Non-pigmented ciliary epithelial cell (primary cell): Measurements from ENCODE around the gene GMDS.

Experiments used
- DNase-seq: peaks from one replicate; pipeline ENCODE4 v3.0.0-alpha.2; 2010; ENCODE audit warnings: low read depth

Gene GMDS

DNA sequence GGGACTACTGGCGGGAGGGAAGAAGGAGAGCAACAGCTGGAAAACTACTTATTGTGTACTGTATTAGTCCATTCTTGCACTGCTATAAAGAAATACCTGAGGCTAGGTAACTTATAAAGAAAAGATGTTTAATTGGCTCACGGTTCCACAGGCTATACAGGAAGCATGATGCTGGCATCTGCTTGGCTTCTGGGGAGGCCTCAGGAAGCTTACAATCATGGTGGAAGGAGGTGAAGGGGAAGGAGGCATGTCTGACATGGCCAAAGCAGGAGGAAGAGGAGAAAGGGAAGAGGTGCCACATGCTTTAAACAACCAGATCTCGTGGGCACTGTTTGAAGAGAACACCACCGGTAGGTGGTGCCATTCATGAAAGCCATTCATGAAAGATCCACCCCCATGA is 67.3 kb downstream of the GMDS start:
- no peak for DNase-seq

DNA sequence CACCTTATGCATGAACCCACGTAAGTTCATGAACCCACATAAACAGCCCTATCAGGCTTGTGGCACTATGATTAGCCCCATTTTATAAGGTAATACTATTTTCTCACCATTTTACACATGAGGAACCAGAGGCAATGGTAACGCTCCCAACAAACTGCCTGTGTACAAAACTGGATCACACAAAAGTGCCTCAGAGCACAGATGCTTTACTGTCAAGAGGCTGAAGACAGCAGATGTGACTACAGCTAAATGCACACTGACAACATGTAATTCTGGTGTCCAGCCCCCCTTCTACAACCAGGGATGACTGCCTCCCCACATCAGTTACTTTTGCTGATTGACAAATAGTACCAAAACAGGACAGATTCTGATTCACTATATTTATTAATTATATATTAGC is 69.6 kb downstream of the GMDS start:
- no peak for DNase-seq

GRCh38 chr6:2173203-2173961 is 72.0 kb downstream of the GMDS start:
- no peak for DNase-seq

- no peak for DNase-seq
Observed at GRCh38 chr6:2171728-2172127, 73.7 kb downstream of the GMDS start.

GRCh38 chr6:2168480-2168879 is 76.9 kb downstream of the GMDS start:
- no peak for DNase-seq

DNA sequence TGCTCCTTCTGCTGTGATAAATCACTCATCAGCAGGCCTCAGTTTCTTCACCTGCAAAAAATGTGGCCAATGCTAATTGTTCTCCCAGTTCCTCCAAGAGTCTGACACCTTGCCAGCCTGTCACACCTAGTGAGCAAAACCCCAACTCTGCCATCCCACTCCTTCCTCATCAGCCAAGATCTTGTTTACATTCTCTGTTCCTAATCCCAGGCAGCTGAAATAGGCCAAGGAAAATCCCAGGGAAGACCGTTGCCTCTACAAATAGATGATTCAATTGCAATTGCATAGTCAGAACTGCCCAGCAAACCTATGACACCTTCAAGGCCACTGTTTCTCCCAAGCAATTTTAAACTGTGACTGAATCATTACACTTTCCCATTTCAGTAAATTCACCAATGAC is 78.7 kb downstream of the GMDS start:
- no peak for DNase-seq

- DNase-seq, result no peak
Observed at GRCh38 chr6:2165286-2165685, 80.1 kb downstream of the GMDS start.

DNA sequence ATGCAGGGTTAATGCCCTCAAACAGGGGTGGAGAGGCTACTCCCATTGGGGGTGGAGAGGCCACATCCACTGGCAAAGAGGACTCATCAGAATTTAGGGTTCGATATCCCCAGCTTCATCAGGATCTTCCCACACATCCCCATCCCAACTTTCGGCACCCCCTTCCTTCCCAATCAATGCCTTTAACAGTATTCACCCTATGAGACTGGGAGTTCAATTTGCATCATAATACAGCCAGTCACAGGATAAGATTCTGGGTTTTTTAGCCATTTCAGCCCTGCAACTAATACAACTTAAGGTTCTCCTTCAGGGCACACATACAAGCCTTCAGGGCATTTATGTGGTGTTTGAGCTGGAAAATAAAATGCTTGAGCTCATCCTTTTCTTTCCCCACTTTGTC is 80.9 kb downstream of the GMDS start:
- DNase-seq, result no peak

- no peak for DNase-seq
Observed at GRCh38 chr6:2162079-2162445, 83.3 kb downstream of the GMDS start.

DNA sequence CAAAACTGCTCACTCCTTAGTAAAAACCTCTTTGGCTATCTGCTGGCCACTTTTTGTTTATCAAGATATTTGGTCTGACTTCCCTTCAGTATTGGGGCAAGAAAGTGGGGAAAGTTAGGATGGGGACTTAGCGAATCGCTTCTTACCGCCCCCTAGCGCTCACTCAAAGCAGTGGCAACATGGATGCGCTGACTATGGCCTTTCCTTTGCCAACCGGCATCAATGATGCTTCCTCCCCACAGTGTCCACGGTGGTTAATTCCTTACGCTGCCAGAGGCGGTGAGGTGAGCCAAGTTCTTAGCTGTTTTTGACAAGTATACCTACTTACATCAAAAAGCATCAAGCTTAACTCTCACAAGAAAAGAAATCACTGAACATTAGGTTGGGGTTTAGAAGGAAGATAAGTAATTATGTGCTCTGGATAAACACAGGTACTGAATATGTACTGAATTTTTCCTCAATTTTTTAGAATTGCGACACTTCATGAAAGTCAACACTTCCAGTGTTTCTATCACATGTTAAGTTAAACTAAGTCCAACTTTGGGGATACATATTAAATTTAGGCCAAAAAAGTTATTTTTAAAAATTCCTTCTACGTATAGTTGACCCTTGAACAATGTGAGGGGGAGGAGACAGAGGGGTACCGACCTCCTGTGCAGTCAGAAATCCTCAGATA is 86.7 kb downstream of the GMDS start:
- no peak for DNase-seq

DNA sequence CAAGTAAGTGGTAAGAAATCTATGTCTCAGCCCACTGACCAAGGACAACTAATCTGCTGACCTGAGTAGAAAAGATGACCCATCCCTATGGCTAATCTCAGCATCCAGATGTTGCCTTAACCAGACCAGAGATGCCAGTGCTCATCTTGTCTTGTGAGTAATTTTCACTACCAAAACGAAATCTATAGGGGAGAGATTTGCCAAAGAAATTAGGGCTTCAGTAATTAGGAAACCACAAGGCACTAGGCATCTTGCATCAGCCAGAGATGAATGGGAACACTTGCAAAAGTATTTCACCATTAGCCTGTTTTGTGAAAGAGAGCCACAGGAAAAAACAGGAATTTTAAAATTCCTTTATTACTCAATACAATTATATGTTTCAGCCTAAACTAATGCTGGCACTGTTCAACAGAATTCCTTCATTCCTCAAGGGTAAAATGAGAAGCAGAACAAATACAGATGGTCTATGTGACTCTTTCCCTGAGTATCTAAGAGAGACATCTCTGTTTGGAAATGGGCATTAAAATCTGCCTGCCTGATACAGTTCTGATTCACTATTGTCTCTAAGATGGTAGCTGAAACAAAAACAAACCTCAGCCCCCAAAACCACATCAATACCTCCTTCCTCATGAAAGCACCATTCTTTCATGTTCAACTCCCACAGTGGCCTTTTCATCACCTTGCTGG is 87.8 kb downstream of the GMDS start:
- DNase-seq, result peak; percentile 62

DNA sequence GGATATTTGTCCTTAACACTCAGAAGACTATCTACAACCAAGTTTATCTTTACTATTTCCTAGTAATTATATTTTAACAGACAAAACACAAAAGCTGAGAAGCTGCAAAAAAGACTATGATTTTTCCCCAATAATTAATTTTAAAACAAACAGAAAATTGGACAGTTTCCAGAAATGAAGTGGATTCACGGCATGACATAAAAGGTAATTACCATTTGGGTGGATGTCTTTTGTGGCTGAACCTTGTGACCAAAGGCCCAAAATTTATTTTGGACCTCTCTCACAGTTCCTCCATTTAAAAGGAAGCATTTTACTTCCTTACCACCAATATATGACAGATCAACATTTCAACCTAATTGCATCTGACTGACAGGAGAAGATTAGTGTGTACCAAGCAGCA is 90.2 kb downstream of the GMDS start:
- DNase-seq, result no peak

GRCh38 chr6:2149361-2150006 is 95.9 kb downstream of the GMDS start:
- DNase-seq, result no peak

GRCh38 chr6:2148748-2149147 is 96.7 kb downstream of the GMDS start:
- no peak for DNase-seq

DNA sequence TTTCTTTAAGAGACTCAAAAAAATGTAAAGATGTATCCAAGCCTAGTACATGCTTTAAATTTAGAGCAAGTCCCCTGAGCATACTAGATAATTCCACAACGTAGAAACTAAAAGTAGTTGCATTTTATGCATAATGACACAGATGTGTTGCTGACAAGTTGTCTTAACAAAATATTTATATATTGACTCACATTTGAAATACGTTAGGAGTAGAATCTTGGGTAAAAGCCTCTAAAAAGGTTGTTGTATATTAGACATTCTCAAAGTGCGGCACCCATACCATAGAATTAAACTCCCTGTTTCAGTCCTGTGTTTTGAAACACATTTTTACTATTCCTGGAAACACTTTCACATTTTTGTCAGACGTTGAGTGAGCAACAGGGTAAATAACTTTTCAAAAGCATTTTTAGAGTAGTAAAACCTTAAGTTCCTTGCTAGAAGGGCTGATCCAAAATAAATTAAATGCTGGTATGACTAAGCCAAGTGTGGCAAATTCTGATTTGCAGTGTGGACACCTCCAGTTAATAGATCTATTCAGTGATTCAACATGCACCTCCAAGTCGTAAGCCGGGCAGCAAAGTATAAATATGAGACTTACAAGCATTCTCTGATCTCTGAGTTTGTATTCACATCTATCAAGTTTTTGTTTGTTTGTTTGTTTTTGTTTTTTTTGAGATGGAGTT is 97.5 kb downstream of the GMDS start:
- no peak for DNase-seq

DNA sequence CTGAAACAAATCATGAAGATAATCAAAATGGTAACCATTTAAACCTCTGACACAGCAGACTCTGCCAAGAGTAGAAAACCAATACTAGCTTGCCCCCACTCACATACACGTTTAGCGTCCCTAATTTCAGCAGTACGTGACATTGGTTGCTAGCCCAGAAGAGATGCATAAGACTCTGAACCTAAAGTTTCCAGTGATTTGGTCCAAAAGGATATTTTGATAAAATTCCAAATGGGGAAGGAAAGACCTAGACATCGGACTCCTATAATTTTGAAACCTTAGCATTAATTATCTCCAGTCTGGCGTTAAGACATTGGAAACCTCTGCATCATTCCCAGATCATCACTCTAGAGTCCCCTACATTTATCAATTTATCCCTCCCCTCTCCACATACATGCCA is 98.1 kb downstream of the GMDS start:
- DNase-seq, result no peak

GRCh38 chr6:2144210-2144609 is 101.2 kb downstream of the GMDS start:
- no peak for DNase-seq

GRCh38 chr6:2141644-2142290 is 103.6 kb downstream of the GMDS start:
- DNase-seq, result no peak

- no peak for DNase-seq
Observed at GRCh38 chr6:2140438-2141128, 104.8 kb downstream of the GMDS start.

DNA sequence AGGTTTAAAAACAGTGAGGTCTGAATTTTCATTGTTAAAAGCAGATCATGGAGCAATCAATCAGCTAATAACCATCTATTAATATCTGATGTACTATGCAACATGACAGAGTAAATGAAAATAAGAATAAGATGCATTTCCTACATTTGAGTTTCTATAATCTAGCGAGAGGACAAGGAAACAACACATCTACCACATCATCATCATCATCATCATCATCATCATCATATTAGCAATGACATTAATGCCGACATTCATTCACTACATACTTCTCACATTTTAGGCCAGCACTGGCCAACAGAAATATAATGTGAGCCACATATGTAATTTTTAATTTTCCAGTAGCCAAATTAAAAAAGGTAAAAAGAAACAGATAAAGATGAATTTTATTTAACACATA is 110.0 kb downstream of the GMDS start:
- DNase-seq, result no peak

- DNase-seq, result no peak
Observed at GRCh38 chr6:2134554-2134953, 110.9 kb downstream of the GMDS start.
